NCI-H1092 (cell line): ENCODE measurements around the gene TAOK3.
"Not testable (repeated sequence)": the region's sequence is repeated elsewhere in the genome, so short reads cannot be mapped to it uniquely, and the experiment has no call there.

Experiments used
- DNase-seq: peaks from one replicate; lab custom pipeline; 2025; lab: John Stamatoyannopoulos, UW

The TAOK3 gene

GRCh38 chr12:118372541-118373495 is at the start of gene TAOK3:
TAOK3 (minus strand) TSS chr12:118372907; CDS start chr12:118255567, 117,340 bp downstream.
- DNase-seq, result peak; percentile 93

- no peak for DNase-seq
Observed at GRCh38 chr12:118420673-118421072, 48.0 kb upstream of the TAOK3 start.

- DNase-seq, result no peak
Observed at GRCh38 chr12:118418385-118419057, 45.8 kb upstream of the TAOK3 start.

- DNase-seq, result no peak
Observed at GRCh38 chr12:118417942-118418341, 45.2 kb upstream of the TAOK3 start.

- no peak for DNase-seq
Observed at GRCh38 chr12:118409834-118410233, 37.1 kb upstream of the TAOK3 start.

- not testable (repeated sequence) for DNase-seq
Observed at GRCh38 chr12:118408241-118408640, 35.5 kb upstream of the TAOK3 start.

- peak; percentile 15 for DNase-seq
Observed at GRCh38 chr12:118404876-118405521, 32.3 kb upstream of the TAOK3 start.

- DNase-seq, result no peak
Observed at GRCh38 chr12:118402251-118402650, 29.5 kb upstream of the TAOK3 start.

GRCh38 chr12:118398940-118399339 is 26.2 kb upstream of the TAOK3 start:
- no peak for DNase-seq

GRCh38 chr12:118398524-118398923 is 25.8 kb upstream of the TAOK3 start:
- no peak for DNase-seq

- no peak for DNase-seq
Observed at GRCh38 chr12:118397708-118398440, 25.2 kb upstream of the TAOK3 start.

GRCh38 chr12:118391836-118392235 is 19.1 kb upstream of the TAOK3 start:
- DNase-seq, result no peak

GRCh38 chr12:118391424-118391823 is 18.7 kb upstream of the TAOK3 start:
- no peak for DNase-seq

GRCh38 chr12:118377884-118378470 is 5.3 kb upstream of the TAOK3 start:
- no peak for DNase-seq

GRCh38 chr12:118377021-118377883 is 4.5 kb upstream of the TAOK3 start:
- DNase-seq, result no peak

GRCh38 chr12:118376089-118377020 is 3.6 kb upstream of the TAOK3 start, which contains the start of gene SUDS3:
SUDS3 (plus strand) TSS chr12:118376555; CDS start chr12:118376692, 137 bp downstream.
- DNase-seq, result peak; percentile 78

- no peak for DNase-seq
Observed at GRCh38 chr12:118375348-118375747, 2.6 kb upstream of the TAOK3 start.

GRCh38 chr12:118374909-118375308 is 2.2 kb upstream of the TAOK3 start:
- no peak for DNase-seq

- DNase-seq, result no peak
Observed at GRCh38 chr12:118374126-118374725, 1.5 kb upstream of the TAOK3 start.
